ENCODE measurements around the gene MT1G.

- TF ChIP-seq POLR2A (IDR thresholded peaks at IDR 0.05; ENCODE audit: low read depth, low read length) (no peak), POLR2AphosphoS5 (IDR thresholded peaks at IDR 0.05; ENCODE audit: low read depth, low read length) (no peak)
Observed at GRCh38 chr16:56689171-56689570, 21.3 kb upstream of the MT1G start.
